HG03108 (cell line): ENCODE measurements around the gene LGI4.
"Not testable (repeated sequence)": the region's sequence is repeated elsewhere in the genome, so short reads cannot be mapped to it uniquely, and the experiment has no call there.

Experiments
- ATAC-seq: cut with Tn5 transposase; IDR thresholded peaks from one replicate; pipeline ENCODE4 v1.9.1; 2021; ENCODE audit warnings: moderate library complexity; ENCODE audit not compliant: unreplicated experiment

Gene LGI4

DNA sequence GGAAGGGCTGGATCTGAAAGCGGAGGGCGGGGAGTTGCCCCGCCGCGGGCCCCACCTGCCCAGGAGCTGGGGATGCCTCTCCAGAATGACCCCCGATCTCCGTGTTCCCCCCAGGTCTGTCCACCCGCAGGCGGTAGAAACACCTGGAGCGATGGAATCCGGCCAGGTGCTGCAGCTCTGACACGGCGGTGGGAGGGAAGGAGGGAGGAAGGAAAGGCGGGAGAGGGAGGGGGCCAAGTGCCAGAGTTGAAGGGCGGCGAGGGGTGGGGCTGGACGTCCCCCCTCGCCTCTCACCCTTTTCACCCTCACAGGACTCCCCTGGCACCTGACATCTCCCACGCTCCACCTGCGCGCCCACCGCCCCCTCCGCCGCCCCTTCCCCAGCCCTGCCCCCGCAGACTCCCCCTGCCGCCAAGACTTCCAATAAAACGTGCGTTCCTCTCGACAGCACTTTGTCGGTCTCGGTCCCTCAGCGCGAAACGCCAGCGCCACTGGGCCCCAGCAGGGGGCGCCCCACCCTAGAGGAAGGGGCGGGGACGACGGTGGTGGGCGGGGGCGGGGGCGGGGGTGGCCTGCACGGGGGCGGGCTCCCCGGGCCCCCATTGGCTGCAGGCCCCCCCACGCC lies 7.9 kb upstream of the LGI4 start:
- ATAC-seq, result no peak

DNA sequence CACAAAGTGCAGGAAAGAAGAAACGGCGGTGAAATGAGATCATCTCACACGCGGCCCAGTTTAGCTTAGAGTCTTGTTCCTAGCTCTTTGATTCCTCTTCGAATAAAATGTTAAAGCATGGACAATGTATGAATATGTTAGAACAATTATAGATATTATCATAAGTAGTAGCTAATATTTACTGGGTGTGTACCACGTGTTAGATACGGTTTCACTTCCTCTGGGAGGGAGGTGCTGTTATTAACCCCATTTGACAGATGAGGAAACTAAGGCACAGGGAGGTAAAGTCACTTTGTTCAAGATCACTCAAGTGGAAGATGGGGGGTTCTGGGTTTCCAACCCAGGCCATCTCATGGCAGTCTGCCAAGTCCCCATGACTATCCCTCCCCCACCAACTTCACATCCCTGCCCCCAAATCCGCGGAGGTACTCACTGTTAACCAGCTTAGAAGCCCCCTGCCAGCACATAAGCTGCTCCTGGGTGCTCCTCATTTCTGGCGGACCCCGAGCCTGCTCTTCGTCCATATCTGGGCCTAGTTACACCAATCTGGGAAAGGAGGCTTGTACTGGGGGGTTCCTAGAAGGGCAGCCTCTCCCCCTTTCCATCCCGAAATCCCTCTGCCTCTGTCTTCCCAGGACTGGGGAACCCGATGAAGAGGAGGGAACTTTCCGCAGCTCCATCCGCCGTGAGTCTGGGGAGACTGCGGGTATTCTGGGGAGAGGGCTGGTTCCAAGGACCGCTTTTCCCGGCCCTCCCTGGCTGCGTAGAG lies 7.2 kb upstream of the LGI4 start:
- no peak for ATAC-seq

DNA sequence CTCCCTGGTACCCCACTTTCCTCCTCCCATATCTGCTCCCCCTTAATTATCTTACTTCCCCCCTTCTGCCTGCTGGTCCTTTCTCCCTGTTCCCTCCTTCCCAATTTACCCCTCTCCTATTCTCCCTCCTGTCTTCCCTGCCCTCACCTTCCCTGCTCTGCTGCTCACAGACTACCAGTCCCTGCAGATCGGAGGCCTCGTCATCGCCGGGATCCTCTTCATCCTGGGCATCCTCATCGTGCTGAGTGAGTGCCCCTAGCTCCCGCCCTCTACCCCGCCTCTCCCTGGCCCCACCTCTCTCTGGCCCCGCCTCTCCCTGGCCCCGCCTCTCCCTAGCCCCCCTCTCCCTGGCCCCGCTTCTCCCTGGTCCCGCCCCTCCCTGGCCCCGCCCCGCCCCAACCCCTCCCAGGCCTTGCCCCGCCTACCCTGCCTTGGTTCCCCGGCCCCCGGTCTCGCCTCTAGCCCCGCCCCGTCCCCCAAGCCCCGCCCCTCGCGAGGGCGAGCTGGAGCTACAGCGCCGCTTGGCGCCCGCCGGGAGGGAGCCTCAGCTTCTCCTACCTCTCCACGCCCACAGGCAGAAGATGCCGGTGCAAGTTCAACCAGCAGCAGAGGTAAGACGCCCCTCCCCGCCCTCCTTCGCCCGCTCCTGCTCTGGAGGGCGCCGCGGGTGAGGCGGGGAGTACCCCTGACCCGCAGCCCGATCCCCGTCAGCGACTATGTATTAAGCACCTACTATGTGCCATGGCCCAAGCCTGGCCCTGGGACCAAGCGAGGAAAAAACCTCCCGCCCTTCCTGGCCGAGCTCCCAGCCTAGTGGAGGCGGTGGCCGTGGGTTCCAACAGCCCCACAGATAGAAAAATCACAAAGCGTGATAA lies 6.3 kb upstream of the LGI4 start:
- ATAC-seq, result peak; percentile 27

DNA sequence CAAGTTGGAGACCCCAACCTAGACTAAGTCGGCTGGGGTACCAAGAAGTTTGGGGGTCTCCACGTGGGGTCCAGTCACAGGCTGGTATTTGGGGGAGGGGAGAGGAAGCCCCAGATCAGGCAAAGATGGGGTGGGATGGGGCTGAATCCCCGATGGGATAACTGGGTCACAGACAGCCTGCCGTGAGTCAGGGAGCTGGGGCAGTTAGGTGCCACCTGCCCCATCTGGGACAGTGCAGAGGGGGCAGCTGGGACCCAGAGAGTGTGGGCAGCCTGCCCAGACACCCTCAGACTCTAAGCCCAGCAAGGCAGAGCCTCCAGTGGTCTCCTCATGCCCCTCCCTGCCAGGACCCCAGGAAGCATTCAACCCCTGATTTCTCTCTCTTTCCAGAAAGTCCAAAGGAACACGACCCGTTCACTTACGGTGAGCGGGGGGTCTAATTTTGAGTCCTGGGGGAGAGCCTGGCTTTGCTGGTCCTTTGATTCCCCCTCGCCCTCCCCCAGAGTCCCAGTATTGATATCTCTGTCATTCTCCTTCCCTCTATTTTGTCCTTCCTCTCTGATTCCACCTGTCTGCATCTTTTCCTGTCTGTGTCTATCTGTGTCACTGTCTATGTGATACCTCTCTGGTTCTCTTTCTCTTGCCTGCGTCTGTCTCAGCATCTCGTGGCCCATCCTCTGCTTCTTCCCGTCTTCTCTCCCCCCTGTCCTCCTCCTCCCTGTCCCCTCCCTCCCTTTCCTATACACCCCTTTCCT lies 5.5 kb upstream of the LGI4 start:
- ATAC-seq, result no peak

DNA sequence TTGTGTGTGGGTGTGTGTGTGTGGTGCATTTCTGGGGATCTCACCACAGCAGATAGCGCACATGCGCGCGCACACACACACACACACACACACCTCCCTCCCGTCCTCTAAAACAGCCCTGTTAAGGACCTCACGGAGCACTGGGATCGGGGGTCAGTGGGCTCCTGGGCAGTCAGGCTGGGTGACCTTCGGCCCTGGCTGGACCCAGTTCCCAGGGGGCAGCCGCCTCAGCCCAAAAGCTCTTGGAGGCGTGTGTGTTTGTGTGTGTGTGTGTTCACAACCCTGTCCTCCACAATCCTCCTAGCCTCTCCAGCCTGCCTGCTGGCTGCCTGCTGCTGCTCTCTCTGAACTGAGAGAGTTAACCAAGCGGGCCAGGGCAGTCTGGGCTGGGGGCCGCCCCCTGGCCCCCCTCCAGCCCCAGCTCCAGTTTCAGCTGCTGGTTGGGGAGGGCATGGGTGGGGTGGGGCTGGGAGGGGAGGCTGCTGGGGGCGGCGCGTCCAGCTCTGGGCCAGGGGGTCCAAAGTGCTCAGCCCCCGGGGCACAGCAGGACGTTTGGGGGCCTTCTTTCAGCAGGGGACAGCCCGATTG lies 3.5 kb upstream of the LGI4 start, which contains the start of gene FXYD1:
FXYD1 (plus strand) TSS at position 520 of the 588 bp plus-strand sequence. CDS start 1,256 bp downstream, outside the sequence.
- ATAC-seq, result no peak

DNA sequence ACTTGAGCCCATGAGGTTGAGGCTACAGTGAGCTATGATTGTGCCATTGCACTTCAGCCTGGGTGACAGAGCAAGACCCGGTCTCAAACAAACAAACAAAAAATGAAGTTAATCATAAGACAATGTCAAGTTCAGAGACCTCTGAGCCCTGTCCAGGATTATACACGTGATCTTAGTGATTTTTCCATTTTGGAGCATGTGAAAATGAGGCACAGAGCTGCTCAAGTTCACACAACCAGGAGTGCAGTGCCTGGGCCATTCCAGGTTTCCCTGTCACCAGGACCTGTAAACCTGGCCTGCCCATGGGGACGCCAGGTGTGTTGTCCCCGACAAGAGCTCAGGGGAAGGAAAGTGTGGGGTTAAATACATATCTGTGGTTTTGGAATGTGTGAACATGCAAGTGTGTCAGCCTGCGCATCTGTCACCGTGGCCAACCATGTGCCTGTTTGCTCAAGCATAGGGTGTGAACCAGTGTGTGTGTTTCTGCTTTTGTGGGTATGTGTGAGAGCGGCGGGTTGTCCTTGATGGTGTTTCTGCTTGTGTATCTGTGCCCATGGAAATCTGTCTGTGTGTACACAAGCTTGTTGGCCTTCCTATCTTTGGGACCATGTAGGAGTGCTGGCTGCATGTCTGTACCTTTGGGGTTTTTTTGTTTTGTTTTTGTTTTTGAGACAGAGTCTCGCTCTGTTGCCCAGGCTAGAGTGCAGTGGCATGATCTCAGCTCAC lies 2.3 kb upstream of the LGI4 start:
- no peak for ATAC-seq

DNA sequence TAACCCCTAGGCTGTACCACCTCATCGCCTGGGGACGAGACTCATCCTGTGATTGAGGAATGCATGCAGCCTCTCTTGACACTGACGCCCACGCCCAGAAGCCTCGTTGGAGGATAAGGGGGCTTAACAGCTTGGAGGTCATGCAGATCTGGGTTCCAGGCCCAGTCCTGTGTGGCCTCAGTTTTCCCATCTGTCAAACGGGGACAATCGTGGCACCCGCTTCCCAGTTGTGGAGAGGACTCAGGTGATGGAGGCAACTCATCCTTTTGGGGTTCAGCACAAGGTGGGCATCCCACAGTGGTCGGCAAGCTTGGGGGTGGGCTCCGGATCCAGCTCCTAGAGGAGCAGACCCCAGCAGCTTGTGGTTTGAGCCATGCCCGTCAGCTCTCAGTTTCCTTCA lies 1.4 kb upstream of the LGI4 start:
- ATAC-seq, result no peak

DNA sequence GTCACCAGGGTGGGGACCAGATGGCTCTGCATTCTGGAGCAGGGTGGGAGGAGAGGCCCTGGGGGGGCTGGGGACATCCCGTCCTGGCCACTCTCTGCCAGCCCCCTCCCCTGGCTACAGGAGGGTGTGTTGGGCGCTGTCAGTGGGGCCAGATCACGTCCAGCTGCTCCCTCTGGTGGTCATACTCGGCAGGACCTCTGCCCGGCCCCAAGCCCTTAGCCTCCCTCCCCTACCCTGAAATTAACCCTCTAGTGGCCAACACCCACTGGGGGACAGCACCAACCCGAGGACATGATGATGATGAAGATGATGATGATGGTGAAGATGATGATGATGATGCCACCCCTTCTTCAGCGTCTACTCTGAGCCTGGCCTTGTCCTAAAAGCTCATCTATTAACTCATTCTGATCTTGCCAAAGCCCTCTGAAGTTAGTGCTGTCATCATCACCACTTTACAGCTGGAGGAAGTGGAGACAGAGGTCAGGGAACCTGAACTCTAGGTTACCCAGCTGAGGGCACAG lies 590 bp upstream of the LGI4 start:
- no peak for ATAC-seq

DNA sequence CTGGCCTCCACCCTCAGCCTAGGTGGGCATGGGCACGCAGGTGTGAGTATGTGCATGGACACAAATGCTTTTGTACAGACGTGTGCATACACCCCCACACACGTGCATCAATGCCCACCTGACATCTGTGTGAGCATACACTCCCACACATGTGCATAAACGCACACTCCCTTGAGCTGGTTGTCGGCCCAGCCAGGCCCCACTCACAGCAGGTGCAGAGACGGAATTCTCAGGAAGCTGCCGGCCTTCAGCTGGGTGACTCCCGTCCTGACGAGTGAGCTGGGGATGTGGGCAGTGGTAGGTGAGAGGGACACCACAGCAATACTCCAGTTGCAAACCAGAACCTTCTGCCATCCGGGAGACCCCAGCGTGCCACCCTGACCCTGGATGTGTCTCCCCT lies 1.0 kb downstream of the LGI4 start:
- ATAC-seq, result no peak

DNA sequence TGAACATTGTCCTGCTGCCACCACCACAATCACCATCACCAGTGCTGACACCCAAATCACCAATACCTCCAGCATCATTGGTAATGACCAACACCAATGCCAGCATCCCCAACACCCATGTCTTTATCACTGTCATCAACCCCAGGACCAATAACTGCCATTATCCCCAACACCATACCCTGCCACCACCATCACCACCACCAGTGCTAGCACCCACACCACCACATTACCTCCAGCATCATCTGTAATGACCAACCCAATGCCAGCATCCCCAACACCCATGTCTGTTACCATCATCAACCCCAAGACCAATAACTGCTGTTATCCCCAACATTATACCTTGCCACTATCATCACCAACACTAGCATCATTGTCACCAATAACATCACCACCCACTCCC lies 2.6 kb downstream of the LGI4 start:
- no peak for ATAC-seq

DNA sequence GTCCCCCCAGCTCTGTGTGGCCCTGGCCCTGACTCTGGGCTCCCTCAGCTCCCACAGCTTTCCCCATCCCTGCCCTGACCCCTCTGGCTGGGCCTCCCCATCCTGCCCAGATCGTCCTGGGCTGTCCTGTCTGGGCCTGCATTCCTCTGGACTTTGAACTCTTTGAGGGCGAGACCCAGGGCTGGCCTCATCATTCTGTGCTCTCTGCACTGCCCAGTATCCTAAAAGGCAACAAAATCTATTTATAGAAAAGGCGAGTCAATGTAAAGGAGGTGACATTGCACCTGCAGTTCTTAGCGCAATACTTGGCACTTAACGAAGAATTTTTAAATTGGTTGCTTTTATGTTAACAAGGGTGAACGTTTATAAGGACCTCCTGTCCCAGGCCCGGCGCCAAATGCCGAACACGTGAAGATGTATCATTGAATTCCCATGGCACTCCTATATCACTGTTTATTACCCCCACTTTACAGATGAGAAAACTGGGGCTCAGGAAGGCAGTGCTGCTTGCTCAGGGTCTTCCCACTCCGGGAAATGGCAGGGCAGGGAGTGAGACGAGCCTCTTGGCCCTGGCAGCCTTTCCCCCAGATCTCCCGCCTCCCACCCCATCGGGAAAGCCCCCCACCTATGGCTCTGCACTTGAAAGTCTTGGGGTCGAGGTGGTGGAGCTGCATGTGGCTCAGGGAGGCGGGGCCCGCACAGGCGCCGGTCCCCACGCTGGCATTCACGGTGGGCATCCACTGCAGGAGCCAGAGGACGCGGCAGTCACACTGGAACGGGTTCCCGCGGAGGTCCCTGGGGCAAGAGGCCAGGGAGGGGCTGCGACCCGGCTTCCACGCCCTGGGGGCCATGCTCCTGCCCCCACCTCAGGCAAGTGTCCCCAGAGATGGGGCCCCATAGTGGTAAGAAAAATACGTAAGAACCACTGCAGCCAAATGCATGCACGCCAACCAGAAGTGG lies 3.8 kb downstream of the LGI4 start:
- no peak for ATAC-seq

DNA sequence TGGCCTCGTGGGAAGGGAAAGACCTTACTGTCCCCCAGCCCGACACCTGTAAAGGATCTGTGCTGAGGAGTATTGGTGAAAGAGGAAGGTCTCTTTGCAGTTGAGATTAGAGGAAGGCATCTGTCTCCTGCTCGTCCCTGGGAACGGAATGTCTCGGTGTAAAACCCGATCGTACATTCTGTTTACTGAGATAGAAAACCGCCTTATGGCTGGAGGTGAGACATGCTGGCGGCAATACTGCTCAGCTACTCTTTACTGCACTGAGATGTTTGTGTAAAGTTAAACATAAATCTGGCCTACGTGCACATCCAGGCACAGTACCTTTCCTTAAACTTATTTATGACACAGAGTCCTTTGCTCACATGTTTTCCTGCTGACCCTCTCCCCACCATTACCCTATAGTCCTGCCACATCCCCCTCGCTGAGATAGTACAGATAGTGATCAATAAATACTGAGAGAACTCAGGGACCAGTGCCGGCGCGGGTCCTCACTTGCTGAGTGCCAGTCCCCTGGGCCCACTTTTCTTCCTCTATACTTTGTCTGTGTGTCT lies 5.1 kb downstream of the LGI4 start:
- ATAC-seq, result not testable (repeated sequence)

DNA sequence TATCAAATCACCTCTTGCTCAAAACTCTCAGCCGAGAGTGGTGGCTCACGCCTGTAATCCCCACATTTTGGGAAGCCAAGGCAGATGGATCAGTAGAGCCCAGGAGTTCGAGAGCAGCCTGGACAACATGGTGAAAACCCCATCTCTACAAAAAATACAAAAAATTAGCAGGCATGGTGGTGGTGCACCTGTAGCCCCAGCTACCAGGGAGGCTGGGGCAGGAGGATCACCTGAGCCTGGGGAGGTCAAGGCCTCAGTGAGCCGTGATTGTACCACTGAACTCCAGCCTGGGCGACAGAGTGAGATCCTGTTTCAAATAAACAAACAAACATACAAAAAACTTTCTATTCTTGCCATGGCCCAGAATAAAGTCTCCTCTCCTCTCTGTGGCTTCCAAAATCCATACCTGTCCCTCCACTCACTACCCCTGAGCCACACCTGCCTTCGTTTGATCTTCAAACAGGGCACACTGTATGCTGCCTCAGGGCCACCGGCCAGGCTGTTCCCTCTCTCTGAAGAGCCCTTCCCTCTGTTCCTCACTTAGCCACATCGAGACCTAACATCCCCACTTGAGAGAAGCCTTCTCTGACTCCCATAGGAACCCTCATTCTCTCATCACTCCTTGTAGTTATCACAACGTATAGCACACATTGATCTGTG lies 6.3 kb downstream of the LGI4 start:
- no peak for ATAC-seq

DNA sequence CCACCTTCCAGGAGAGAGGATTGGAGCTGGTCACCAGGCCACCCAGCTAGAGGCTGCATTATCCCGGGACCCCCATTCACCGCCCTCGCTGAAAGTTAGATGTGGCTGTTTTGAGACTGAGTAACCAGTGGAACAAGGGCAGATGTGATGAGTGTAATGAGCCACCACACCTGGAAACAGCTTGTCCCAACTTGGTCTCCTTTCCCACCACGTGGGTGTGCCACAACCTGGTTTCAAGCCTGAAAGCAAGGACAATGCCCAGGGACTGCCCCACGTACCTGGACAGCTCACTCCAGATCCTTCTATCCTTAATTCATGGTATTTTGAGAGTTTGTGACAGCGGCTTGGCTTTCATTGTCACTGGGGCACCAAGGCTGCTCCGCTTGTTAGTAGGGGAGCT lies 7.0 kb downstream of the LGI4 start:
- no peak for ATAC-seq

DNA sequence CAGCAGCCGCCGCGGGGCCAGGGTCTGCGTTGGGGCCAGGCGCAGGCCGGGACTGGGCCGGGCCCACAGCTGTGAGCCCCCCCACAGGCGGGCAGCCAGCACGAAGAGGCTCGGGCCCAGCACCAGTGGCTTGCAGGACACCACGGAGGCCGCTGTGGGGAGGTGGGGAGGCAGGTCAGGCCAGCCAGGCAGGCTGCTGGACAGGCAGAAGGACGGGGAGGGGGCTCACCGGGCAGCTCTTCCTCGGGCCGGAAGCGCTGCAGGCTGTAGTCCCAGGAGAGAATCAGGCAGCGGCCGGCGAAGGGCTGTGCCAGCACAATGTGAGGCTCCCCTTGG lies 8.3 kb downstream of the LGI4 start:
- no peak for ATAC-seq

DNA sequence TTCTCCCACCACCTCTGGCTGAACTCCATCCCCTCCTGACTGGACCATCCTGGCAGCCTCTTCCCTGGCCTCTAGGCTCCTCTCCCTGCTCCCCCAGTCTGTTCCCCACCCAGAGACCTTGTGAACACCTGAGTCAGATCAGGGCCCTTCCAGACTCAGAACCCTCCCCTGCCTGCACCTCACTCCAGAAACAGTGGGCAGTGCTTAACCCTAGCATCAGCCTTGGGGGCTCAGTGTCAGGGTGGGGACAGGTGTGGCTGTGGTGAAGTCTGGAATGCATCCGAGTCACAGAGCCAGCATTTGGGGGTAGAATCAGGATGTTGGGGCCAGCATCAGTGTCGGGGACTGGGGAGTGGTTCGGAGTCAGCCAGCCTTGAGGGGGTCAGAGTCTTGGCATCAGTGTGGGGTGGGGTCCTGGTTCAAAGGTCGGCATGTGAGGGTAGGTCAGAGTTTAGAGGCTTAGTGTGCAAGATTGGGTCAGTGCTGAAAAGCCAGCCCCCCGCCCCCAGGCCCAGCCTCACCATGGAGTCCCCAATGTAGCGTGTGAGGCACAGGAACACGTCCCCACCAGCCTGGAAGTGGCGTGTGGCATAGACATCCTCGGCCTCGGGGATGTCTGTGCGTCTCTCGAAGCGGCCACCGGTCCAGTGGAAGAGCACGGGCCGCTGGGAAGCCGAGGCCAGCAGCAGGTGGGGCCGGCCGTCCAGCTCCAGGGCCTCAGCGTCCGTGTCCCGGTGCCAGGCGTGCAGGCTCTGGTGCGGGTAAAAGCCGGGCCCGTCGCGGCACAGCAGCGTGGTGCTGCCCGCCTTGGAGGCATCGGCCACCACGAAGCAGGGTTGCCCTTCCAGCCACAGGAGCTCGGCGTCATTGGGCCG lies 8.9 kb downstream of the LGI4 start:
- no peak for ATAC-seq

DNA sequence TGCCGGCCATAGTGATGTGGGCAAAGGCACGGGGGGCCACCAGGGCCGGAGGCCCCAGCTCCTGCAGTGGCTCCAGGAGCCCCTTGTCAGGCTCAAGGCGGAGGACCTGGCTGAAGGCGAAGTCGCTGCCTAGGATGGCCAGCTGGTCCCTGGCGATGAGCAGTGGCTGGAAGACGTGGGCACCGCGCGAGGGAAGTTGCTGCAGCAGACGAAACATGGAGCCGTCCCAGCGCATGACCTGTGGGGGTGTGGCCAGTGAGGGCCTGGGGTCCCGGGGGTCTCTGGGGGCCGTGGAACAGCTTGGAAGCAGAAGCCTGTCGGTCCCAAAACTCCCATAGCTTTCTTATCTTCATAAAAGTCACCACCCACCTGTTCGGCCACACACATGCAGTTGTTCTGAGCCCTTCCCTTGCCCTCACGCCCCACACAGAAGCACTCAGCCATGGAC lies 9.6 kb downstream of the LGI4 start:
- no peak for ATAC-seq
